NB4 (cell line): ENCODE results near the gene SLC39A1.

ENCODE experiments used
- DNase-seq: peaks from one replicate; pipeline ENCODE4 v3.0.0; 2010; ENCODE audit warnings: low read depth
- H3K4me3 ChIP-seq: one replicate; pipeline ENCODE4 v1.5.1; 2011; ENCODE audit warnings: mild to moderate bottlenecking, low read depth, low read length, moderate library complexity
- CTCF ChIP-seq: IDR thresholded peaks from one replicate; pipeline ENCODE4 v1.5.1; 2012; ENCODE audit warnings: low read depth, low read length
- MAX ChIP-seq: IDR thresholded peaks from 2 replicates; pipeline ENCODE4 v1.6.1; 2011; ENCODE audit warnings: low read depth, low read length
- MYC ChIP-seq: IDR thresholded peaks from 2 replicates; pipeline ENCODE4 v1.6.1; 2011; ENCODE audit warnings: low read depth, low read length
- POLR2A ChIP-seq: IDR thresholded peaks from 2 replicates; pipeline ENCODE4 v1.6.1; 2011; ENCODE audit warnings: mild to moderate bottlenecking; ENCODE audit not compliant: insufficient read length; ENCODE audit errors: extremely low read depth

Gene SLC39A1

GRCh38 chr1:153936011-153936802 is 27.1 kb downstream of the SLC39A1 start:
- DNase-seq: no peak
- no peak overlapping the region for H3K4me3 ChIP-seq
- TF ChIP-seq CTCF: no peak

- TF ChIP-seq CTCF (no peak), MYC (no peak), POLR2A (no peak), MAX (no peak)
- no peak overlapping the region for H3K4me3 ChIP-seq
- DNase-seq: no peak
Observed at GRCh38 chr1:153934746-153935145, 28.6 kb downstream of the SLC39A1 start.

GRCh38 chr1:153933955-153934354 is 29.4 kb downstream of the SLC39A1 start:
- no peak overlapping the region for H3K4me3 ChIP-seq
- no peak for DNase-seq
- no peak for TF ChIP-seq MAX
- no peak for TF ChIP-seq POLR2A
- TF ChIP-seq CTCF: no peak
- TF ChIP-seq MYC: no peak

GRCh38 chr1:153933430-153933829 is 29.9 kb downstream of the SLC39A1 start:
- no peak for DNase-seq
- no peak for TF ChIP-seq MAX
- TF ChIP-seq MYC: no peak
- TF ChIP-seq POLR2A: no peak
- no peak for TF ChIP-seq CTCF
- no peak overlapping the region for H3K4me3 ChIP-seq

- TF ChIP-seq POLR2A (no peak), CTCF (no peak), MYC (no peak), MAX (no peak)
- no peak for DNase-seq
- no peak overlapping the region for H3K4me3 ChIP-seq
Observed at GRCh38 chr1:153932156-153933131, 30.9 kb downstream of the SLC39A1 start.
